ENCODE measurements around the gene GABRP.
"Not testable (repeated sequence)": the region's sequence is repeated elsewhere in the genome, so short reads cannot be mapped to it uniquely, and the experiment has no call there.

Gene GABRP

DNA sequence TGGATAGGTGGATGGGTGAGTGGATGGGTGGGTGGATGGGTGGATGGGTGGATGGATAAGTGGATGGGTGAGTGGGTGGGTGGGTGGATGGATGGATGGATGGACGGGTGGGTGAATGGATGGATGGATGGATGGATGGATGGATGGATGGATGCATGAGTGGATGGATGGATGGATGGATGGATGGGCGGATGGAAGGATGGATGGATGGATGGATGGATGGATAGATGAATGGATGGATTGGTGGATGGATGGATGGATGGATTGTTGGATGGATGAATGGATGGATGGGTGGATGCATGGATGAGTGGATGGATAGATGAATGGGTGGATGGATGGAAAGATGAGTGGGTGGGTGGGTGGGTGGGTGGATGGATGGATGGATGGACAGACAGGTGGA lies 29.0 kb upstream of the GABRP start:
- not testable (repeated sequence) for DNase-seq (ENCODE audit: low read depth in 1 of 2, low spot score in 1 of 2)

DNA sequence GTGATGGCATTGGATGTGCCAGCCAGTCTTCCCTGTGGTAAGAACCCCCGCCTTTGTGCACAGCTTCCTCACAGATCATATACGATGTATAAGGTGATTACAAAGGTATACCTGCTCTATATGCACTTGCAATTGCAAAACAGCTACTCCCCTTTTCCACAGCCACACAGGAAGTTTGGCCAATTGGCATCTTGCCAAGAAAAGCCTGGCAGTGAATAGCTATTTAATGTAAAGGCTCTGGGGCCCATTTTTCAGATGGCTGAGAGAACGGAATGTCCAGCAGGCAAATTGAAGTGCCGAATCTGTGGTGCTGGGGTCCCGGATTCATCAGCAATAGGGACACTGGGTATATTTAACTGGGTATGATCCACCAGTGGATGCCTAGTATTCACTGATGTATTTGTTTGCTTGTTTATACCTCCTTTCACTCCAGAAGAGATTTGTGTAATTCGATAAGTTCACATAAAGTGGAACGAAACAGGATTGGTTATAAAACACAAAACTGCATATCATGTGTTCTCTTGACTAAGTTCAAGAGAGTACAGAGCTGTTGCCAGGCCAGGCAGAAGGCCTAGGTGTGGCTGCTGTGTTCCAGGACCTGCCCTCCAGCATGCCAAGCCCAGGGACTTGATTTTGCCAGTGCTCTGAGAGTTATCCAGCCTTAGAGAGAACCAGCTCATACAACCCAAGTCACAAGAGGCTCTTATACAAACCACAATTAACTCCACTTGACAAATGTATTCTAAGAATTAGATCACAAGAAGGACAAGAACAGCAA lies 27.7 kb upstream of the GABRP start:
- DNase-seq (ENCODE audit: low read depth in 1 of 2, low spot score in 1 of 2) = no peak

DNA sequence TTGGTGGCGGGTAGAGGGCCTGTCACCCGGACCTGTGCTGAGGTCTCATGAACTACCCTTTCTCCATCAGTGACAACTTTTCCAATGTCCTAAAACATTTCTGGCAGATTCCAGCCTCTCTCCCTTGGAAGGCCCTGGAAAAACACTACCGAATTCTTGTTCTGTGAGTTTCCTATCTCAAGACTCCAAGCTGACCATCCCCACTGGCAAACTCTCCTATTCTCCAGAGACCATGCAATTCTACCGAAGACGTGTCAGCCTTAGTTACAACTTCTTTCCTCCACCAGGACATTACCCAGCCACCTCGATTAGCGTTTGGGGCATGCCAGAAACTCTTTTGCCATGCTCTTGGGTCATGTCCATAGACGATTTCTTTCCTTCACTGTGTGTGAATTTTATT lies 26.8 kb upstream of the GABRP start:
- no peak for DNase-seq (ENCODE audit: low read depth in 1 of 2, low spot score in 1 of 2)

DNA sequence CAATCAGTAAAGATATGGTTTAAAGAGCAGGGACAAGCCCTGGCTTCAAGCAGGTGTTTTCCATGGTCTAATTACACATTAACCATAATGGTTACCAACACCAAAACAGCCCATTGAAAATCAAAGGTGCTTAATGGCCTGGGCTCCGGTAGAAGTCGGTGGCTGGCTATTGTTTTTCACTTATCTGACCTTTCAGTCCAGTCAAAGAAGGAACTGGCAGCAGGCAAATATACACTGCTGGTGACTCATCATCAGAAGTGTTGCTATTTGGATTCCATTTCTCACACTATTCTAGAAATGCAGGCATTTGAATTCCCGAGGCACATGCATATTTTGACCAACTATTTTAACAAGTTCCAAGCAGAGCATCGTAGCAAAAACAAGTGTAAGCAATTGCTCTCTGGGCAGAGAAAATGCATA lies 26.3 kb upstream of the GABRP start:
- no peak for DNase-seq (ENCODE audit: low read depth in 1 of 2, low spot score in 1 of 2)

DNA sequence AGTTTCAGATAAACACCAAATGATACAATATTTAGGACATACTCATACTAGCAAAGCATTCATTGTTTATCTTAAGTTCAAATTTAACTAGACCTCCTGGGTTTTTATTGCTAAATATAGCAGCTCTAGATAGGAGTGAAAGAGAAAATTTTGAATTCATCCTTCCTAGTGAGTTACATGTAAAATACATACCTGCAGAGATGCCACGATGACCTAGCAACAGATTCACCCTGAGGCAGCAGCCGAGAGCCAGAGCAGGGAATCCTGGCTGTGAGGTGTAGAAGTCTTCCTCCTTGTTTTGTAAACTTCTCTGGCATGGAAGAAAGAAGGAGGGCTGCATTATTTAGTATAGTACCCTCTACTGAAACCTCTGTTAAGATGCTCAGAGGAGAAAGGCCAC lies 25.9 kb upstream of the GABRP start:
- DNase-seq (ENCODE audit: low read depth in 1 of 2, low spot score in 1 of 2) = no peak

DNA sequence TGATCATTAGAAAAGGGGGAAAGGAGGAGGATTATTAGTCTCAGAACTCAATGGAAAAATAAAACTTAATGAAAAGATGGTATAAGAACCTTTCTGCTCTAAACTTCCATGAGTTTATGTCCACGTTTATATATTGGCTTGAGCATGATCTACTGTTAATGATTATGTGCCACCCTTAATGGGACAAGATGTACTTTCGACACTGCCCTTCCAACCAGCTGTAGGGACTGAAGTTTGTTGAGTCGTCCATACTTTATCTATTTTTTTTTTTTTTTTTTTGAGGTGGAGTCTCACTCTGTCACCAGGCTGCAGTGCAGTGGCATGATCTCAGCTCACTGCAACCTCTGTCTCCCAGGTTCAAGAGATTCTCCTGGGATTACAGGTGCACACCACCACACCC lies 25.0 kb upstream of the GABRP start:
- DNase-seq (ENCODE audit: low read depth in 1 of 2, low spot score in 1 of 2) = no peak

DNA sequence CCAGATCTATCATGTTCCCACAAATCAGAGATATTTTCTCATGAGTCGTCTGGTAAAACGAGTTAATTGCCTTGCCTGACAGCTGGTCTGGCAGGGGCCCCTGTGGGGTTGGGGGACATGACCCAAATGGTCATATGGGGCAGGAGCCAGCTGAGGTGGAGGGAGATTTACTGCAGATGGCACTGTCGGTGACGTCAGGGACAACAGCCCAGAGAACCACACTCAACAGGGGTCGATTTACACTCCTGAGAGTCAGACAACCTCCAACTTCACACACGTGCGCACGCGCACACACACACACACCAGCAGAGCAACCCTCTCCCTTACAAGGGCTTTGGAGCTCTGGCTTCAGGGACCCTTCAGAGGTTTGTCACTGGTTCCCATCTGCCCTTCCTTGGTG lies 23.4 kb upstream of the GABRP start:
- DNase-seq (ENCODE audit: low read depth in 1 of 2, low spot score in 1 of 2) = no peak

DNA sequence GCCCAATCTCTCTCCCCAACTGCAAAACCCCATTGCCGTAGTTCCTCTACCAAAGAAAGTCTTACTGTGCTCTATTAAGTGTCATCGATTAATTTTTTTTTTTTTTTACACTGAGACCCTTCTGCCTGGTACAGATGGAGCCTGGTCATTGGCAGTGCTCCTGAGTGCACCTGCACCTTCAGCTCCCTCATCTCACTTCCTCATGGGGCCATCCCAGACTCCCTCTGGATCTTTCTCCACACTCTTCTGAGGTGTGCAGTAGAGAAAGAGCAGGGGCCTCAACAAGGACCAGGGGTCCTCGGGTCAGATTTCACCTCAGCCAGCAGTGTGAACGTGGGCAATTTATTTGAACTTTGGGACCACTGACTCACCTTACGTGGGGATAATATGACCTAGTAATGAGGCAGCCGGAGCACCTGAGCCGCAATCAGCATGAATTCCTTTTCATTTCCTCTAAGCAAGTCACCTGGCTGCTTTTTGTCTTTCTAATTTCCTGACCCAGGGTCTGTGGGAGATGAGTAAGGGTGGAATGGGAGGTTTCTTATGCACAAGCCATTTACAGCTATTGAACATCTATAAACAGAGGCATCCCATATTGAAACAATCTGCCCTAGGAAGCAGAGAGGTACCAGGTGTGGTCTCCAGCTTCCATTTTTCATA lies 22.3 kb upstream of the GABRP start:
- DNase-seq (ENCODE audit: low read depth in 1 of 2, low spot score in 1 of 2) = no peak

DNA sequence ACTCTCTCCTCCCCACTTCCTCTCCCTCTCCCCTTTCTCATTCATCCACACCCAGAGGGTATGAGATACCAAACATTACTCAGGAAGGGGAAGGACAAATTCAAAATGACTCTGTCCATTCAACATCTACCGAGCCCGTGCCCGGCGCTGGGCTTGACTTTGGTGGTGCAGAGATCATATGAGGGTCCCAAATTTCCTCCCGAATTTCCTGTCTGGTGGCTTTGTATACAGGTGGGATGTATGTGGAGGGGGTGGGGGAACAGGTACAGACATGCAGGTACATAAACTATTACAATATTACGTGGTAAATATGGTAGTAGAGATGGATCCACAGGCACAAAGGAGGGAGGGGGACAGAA lies 21.8 kb upstream of the GABRP start:
- no peak for DNase-seq (ENCODE audit: low read depth in 1 of 2, low spot score in 1 of 2)

DNA sequence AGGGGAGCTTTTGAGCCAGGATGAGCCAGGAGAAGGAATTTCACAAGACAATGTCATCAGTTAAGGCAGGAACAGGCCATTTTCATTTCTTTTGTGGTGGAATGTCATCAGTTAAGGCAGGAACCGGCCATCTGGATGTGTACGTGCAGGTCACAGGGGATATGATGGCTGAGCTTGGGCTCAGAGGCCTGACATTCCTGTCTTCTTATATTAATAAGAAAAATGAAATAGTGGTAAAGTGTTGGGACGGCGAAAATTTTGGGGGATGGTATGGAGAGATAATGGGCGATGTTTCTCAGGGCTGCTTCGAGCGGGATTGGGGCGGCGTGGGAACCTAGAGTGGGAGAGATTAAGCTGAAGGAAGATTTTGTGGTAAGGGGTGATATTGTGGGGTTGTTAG lies 21.2 kb upstream of the GABRP start:
- DNase-seq (ENCODE audit: low read depth in 1 of 2, low spot score in 1 of 2) = not testable (repeated sequence)

DNA sequence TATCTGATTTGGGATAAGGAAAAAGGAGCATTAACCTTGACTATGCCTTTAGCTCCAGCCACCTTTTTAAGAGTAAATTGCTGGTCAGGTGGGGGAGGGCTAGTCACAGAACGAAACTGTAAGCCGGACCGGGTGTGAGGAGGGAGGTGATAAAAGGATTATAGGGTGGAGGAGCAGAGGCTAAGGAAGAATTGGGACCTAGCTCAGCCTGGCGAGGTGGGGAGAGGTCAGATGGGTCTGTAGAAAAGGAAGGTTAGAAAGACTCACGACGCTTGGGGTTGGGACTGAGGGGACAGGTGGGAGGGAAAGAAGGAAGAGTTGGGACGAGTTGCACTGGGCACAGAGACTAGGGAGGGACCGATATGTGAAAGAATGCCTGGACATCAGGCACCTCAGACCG lies 17.7 kb upstream of the GABRP start:
- DNase-seq (ENCODE audit: low read depth in 1 of 2, low spot score in 1 of 2) = not testable (repeated sequence)

DNA sequence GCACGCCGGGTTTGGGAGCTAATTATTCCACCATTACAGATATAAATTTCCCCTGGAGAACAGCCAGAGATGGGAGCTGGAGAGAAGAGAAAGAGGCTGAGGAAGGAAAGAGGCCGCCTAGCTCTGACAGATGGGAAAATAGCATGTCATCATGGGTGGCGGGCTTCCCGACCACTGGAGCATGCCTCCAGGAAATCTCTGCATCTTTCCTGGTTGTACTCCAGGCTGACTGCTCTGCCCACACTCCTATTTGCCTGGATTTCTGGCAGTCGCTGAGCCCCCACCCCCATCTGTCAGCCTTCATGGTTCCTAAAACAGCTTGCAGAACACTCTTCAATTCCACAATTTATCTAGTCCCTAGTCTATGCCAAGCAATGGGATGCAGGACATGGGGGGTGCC lies 14.3 kb upstream of the GABRP start:
- no peak for DNase-seq (ENCODE audit: low read depth in 1 of 2, low spot score in 1 of 2)

DNA sequence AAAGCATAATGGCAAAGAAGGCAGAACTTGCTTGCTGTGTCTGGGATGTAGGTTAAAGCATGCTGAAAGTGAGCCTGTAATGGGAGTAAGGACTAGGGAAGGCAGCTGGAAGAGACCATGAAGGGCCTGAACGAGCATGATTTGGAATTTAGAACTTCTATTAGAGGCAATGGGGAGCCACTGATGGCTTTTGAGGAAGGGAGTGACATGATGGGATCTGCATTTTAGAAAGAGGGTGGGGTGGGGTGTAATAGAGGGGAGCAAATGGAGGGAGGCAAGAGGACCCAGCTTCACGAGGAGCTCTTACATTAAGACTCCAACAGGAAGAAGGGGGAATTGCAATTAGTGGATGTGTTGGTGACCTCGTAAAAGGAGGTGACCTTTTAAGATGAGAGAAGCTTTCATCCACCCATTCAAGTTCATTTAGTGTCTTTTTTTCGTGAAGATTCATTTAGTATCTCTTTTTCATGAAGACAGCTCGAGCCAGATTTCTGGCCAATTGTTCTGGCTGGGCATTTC lies 13.6 kb upstream of the GABRP start:
- no peak for DNase-seq (ENCODE audit: low read depth in 1 of 2, low spot score in 1 of 2)

DNA sequence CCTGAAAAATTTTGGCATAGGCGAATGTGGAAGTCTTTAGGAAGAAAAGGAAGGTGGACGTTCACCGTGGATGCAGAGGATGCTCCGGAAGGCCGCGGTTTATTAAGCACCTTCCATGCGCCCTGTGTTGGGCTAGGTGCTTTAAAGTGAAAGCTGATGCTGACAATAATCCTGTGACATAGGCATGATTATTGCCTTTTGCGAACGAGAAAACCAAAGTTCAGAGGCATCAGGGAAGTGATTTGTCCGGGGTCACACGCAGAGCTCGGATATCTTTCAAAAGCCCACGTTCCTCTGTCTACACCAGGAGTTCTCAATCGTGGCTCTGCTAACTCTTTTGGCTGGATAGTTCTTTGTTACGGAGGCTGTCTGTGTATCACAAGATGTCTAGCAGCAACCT lies 12.0 kb upstream of the GABRP start:
- DNase-seq (ENCODE audit: low read depth in 1 of 2, low spot score in 1 of 2) = no peak

DNA sequence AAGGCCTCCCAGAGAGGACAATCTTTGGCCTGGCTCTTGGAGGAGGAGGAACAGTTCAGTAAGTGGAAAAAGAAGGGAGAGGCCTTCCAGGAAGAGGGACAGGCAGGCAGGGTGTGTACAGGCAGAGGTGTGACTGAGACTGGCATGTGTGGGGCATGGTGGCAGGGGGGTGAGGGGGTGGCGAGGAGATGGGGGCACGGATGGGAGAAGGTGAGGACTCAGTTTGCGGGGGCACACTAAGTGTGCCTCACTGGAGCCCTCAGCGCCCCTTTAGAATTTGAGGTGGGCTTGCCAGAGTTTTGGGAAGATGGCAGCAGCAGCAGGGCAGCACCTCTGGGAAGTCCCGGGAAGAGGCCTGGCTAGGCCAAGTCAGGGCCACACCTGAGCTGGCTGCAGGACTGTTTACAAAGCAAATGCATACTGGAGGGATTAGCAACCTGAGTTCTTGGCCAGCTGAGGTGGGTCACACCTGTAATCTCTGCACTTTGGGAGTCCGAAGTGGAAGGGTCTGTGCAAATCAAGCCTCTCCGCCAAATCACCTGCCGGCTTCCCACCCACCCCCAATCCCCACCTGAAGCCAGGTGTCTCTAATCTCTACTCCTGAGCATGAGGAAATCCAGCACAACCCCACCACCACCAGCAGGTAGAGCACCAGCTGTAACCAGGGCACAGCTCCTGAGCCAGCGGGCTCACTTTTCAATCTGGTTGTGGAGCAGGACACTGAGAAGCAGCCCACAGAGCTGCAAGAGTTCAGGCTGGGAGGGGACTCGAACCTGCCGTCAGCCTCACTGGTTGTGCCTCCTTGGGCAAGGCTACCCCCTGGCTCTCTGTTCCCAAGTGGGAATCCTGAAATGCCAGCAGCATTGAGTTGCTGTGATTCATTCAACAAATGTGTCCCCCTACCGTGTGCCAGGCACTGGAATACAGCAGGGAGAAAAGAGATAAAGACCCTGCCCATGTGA lies 10.2 kb upstream of the GABRP start:
- no peak for DNase-seq (ENCODE audit: low read depth in 1 of 2, low spot score in 1 of 2)

DNA sequence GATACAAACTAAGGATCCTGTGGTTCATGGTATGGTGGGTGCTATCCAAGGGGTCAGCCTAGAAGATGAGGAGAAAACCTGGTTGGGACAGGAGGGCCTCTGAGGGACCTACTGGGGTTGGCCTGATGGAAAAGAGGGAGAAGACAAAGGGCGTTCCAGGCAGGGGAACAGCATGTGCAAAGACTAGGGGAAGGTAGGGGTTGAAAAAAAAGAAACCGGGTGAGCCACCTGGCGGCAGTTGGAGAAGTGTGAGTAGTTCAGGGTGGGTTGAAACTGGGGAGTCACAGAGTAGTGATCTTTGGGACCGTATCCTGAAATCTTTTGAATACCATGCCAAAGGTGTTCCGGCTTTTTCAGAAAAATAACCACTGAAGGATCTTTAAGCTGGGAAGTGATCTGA lies 8.7 kb upstream of the GABRP start:
- DNase-seq (ENCODE audit: low read depth in 1 of 2, low spot score in 1 of 2) = no peak

DNA sequence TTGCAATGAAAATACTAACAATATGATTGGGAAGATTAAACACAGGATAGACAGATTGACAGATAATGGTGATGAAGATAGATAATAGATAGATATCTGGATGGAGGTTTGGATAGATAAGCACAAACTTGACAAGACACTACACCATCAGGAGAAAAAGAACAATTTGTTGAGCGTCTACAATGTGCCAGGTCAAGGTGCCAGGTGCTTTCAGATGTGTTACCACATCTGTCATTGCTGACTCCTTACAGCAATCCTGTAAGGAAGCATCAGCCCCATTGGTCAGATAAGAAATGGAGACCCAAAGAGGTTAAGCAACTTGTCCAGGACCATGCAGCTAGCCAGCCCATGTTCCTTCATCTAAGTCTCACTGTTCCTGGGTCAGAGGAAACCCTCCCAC lies 1.6 kb upstream of the GABRP start:
- no peak for DNase-seq (ENCODE audit: low read depth in 1 of 2, low spot score in 1 of 2)

DNA sequence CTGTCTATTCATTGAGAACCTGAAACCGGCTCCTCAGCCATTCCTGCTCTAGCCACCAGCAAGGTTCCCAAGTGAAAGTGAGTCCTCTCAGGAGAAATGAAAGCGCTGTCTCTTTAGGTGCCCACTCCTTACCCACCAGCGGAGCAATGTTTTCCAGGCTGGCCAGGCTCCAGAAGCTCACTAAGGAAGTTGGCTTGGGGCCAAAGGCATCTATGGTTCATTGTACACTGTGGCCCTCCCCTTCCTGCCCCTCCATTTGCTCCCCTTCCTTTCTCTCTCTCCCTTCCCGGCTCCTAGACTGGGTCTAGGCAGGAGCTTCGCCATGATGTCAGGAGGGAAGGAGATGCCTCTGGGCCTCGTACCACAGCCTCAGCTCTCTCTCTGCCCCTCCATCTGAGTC lies 1.1 kb upstream of the GABRP start:
- no peak for DNase-seq (ENCODE audit: low read depth in 1 of 2, low spot score in 1 of 2)

DNA sequence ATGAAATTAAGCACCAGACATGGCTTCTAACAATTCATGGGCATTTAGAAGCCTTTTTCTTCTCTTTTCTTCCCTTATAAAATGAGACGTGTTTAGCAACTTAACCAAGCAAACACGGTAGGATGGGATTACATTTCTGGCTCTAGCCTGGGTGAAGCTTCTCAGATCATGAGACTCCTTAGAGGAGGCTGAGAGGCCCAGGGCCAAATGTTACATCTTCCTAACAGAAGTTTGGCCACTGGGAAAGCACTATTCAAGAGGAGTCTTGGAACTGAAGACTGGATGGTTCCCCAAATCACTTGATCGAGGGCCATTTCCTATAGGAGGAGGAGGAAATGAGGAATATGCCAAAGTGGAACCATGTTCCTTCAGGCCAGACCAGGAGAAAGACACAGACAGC lies 1.9 kb downstream of the GABRP start:
- DNase-seq (ENCODE audit: low read depth in 1 of 2, low spot score in 1 of 2) = no peak

DNA sequence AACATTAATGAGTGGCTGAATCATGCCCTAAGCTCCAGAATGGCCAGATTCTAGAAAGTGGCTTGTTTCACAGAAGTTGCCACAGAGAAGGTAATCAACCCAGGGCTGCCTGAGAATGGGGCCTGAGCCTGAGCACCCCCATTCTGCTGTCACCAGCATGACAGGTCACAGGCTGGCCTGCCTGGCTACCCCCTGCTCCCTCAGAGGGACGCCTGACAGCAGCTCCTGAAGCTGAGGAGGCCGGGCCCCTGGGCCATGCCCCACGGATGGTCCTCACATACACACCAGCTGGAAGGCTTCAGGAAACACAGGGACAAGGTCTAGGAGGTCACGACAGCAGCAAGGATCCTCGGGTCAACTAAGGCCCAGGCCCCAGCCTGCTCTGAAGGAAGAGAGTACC lies 3.7 kb downstream of the GABRP start:
- no peak for DNase-seq (ENCODE audit: low read depth in 1 of 2, low spot score in 1 of 2)

DNA sequence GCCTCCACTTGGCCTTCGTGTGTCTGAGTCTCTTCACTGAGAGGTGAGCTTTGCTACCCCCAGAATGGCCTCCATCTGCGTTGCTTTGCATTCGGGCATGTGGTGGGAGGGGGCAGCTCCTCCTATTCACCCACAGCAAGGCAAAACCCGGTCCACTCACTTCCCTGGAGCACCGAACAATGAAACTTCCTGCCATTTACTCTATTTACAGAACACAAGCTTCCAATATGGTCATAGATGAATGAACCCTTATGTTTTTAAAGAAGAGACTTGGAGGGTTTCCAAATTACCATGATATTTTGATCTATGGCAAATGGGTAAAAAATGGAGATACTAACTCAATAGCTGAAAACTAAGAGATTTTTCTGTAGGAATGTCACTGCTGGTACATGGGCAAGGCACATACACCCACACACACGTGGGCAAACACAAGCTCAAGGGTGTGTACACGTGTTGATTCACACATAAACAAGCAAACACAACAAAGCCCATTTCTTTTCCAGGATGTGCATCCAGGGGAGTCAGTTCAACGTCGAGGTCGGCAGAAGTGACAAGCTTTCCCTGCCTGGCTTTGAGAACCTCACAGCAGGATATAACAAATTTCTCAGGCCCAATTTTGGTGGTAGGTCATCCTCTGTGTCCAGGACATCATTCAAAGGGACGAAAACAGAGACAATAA lies 5.2 kb downstream of the GABRP start:
- no peak for DNase-seq (ENCODE audit: low read depth in 1 of 2, low spot score in 1 of 2)

Data from activated T-helper 1 cell treated with anti-CD3 and anti-CD28 coated beads, Interleukin-2, amount 50 U/mL, for 16 hours (primary cell).